ENCODE measurements around the gene SEMG2. TPM values are rescaled to one million over a fixed set of nuclear protein-coding genes. Genes with fewer than 3 reads are reported as not detected.

Gene SEMG2
- polyA plus RNA-seq, 1 of the 3 experiments (the other 2 are of a cell fraction): not detected

DNA sequence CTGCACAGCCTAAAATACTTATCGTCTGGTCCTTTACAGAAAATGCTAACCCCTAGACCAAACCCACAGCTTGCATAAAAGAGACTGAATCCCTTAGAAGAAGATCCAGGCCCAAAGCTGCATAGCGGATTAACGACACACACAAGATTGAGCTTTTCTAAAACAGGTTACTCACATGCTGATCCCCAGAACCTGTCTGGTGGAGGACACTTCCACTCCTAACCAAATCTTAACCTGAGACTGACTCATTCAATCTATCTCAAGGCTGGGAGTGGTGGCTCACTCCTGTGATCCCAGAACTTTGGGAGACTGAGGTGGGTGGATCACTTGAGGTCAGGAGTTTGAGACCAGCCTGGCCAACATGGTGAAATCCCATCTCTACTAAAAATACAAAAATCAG lies 36.0 kb downstream of the SEMG2 start:
- no peaks in the 10 kb centered on the region for H4K20me1 ChIP-seq (ENCODE audit: insufficient read depth)
- WGBS (ENCODE audit: low lambda C conversion rate): 57% methylated on average over 3 of the region's 3 CpGs
- H3K27me3 ChIP-seq (ENCODE audit: insufficient read depth): peaks cover 50% of the 10 kb centered on the region
- no peaks in the 10 kb centered on the region for H3K79me2 ChIP-seq (ENCODE audit: insufficient read depth)
- ChIA-PET POLR2A (no interaction called here), CTCF (interaction anchor here (1.3 to 1.4 kb wide), 2 partner anchors 34 to 36 kb away, joined by 3 to 5 read pairs; no protein-coding TSS in a partner anchor)
- no peak overlapping the region for H2AFZ ChIP-seq (ENCODE audit: low read depth)
- no peaks in the 10 kb centered on the region for H3K9me3 ChIP-seq
- H3K27ac ChIP-seq (ENCODE audit: low read depth in 2 of 2, low read length in 1 of 2): no peak overlapping the region
- H3K4me1 ChIP-seq (ENCODE audit: control insufficient read depth in 1 of 2, insufficient read depth in 2 of 2, low read depth in 1 of 2, low read length in 1 of 2): no peaks in the 10 kb centered on the region
- no peaks in the 10 kb centered on the region for H3K36me3 ChIP-seq (replicated peaks in 1 of 2; ENCODE audit: control insufficient read depth in 1 of 2, insufficient read depth in 2 of 2, low read length in 1 of 2)
- H3K4me2 ChIP-seq: no peak overlapping the region
- no peak overlapping the region for H3K4me3 ChIP-seq (ENCODE audit: low read depth in 2 of 2, low read length in 1 of 2)
- TF ChIP-seq JUND (IDR thresholded peaks at IDR 0.05) (no peak), YY1 (IDR thresholded peaks at IDR 0.05; ENCODE audit: low read depth) (no peak)
- TF ChIP-seq, protein P1, sequence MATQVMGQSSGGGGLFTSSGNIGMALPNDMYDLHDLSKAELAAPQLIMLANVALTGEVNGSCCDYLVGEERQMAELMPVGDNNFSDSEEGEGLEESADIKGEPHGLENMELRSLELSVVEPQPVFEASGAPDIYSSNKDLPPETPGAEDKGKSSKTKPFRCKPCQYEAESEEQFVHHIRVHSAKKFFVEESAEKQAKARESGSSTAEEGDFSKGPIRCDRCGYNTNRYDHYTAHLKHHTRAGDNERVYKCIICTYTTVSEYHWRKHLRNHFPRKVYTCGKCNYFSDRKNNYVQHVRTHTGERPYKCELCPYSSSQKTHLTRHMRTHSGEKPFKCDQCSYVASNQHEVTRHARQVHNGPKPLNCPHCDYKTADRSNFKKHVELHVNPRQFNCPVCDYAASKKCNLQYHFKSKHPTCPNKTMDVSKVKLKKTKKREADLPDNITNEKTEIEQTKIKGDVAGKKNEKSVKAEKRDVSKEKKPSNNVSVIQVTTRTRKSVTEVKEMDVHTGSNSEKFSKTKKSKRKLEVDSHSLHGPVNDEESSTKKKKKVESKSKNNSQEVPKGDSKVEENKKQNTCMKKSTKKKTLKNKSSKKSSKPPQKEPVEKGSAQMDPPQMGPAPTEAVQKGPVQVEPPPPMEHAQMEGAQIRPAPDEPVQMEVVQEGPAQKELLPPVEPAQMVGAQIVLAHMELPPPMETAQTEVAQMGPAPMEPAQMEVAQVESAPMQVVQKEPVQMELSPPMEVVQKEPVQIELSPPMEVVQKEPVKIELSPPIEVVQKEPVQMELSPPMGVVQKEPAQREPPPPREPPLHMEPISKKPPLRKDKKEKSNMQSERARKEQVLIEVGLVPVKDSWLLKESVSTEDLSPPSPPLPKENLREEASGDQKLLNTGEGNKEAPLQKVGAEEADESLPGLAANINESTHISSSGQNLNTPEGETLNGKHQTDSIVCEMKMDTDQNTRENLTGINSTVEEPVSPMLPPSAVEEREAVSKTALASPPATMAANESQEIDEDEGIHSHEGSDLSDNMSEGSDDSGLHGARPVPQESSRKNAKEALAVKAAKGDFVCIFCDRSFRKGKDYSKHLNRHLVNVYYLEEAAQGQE (IDR thresholded peaks at IDR 0.05; ENCODE audit: low read depth, low read length): no peak
- TF ChIP-seq, protein P2, sequence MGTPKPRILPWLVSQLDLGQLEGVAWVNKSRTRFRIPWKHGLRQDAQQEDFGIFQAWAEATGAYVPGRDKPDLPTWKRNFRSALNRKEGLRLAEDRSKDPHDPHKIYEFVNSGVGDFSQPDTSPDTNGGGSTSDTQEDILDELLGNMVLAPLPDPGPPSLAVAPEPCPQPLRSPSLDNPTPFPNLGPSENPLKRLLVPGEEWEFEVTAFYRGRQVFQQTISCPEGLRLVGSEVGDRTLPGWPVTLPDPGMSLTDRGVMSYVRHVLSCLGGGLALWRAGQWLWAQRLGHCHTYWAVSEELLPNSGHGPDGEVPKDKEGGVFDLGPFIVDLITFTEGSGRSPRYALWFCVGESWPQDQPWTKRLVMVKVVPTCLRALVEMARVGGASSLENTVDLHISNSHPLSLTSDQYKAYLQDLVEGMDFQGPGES (IDR thresholded peaks at IDR 0.05; ENCODE audit: low read depth, low read length): no peak
- no peak for DNase-seq
- no peaks in the 10 kb centered on the region for H3F3A ChIP-seq (replicated peaks; ENCODE audit: insufficient read depth)
- H3K9me2 ChIP-seq: no peaks in the 10 kb centered on the region
- H3K9ac ChIP-seq: no peak overlapping the region

DNA sequence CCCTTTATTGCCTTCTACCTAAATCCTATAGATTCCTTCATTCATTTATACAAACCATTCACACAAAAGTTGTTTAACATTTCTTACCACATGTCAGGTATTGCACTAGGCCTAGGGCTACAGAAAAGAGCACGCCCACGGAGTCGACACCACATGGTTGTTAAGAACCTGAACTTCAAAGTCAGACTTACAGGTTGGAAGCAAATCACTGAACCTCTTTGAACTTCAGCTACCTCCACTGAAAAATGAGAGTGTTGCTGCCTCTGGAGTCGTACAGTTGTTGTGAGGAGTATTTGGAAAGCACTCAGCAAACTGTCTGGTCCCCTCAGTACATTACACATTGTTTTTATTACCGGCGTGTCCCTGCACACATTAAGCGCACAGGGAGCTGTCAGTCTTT lies 36.5 kb downstream of the SEMG2 start:
- Histone ChIP-seq H3F3A (replicated peaks; ENCODE audit: insufficient read depth) (no peaks in the 10 kb centered on the region), H3K9me3 (no peaks in the 10 kb centered on the region), H3K4me1 (ENCODE audit: control insufficient read depth in 1 of 2, insufficient read depth in 2 of 2, low read depth in 1 of 2, low read length in 1 of 2) (no peaks in the 10 kb centered on the region), H3K4me3 (ENCODE audit: low read depth in 2 of 2, low read length in 1 of 2) (no peak overlapping the region), H3K79me2 (ENCODE audit: insufficient read depth) (no peaks in the 10 kb centered on the region), H3K4me2 (no peak overlapping the region), H2AFZ (ENCODE audit: low read depth) (no peak overlapping the region), H3K9ac (no peak overlapping the region), H3K27me3 (ENCODE audit: insufficient read depth) (peaks cover 45% of the 10 kb centered on the region), H3K27ac (ENCODE audit: low read depth in 2 of 2, low read length in 1 of 2) (no peak overlapping the region), H3K9me2 (no peaks in the 10 kb centered on the region), H3K36me3 (replicated peaks in 1 of 2; ENCODE audit: control insufficient read depth in 1 of 2, insufficient read depth in 2 of 2, low read length in 1 of 2) (no peaks in the 10 kb centered on the region), H4K20me1 (ENCODE audit: insufficient read depth) (no peaks in the 10 kb centered on the region)
- DNase-seq: no peak
- ChIA-PET CTCF (interaction anchor here (1.3 to 1.4 kb wide), 2 partner anchors 33 to 36 kb away, joined by 3 to 5 read pairs; no protein-coding TSS in a partner anchor), POLR2A (no interaction called here)
- 14% methylated on average over 7 of the region's 7 CpGs for WGBS (ENCODE audit: low lambda C conversion rate)
- TF ChIP-seq RCOR1 (IDR thresholded peaks at IDR 0.05; ENCODE audit: low read length) (no peak), MEF2A (IDR thresholded peaks at IDR 0.05; ENCODE audit: borderline replicate concordance, low read depth) (no peak), FOXJ3 (CRISPR knock-in tag; IDR thresholded peaks at IDR 0.05) (no peak), RAD21 (IDR thresholded peaks at IDR 0.05; ENCODE audit: low read length) (no peak), RXRA (IDR thresholded peaks at IDR 0.05; ENCODE audit: borderline replicate concordance, low read depth) (no peak), TAF1 (IDR thresholded peaks at IDR 0.05; ENCODE audit: borderline replicate concordance, low read depth, low read length) (no peak), FOXM1 (IDR thresholded peaks at IDR 0.05; ENCODE audit: low read depth) (no peak), JUND (IDR thresholded peaks at IDR 0.05) (no peak), NFIC (IDR thresholded peaks at IDR 0.05; ENCODE audit: borderline replicate concordance) (no peak), EZH2phosphoT487 (IDR thresholded peaks at IDR 0.05; ENCODE audit: borderline replicate concordance, low read depth) (no peak), ELF1 (IDR thresholded peaks at IDR 0.05) (no peak), GABPA (IDR thresholded peaks at IDR 0.05; ENCODE audit: low read depth) (no peak), SMC3 (IDR thresholded peaks at IDR 0.05; ENCODE audit: low read depth, low read length) (no peak)
- TF ChIP-seq, protein P1 (IDR thresholded peaks at IDR 0.05; ENCODE audit: low read depth, low read length): no peak
- TF ChIP-seq, protein P3, sequence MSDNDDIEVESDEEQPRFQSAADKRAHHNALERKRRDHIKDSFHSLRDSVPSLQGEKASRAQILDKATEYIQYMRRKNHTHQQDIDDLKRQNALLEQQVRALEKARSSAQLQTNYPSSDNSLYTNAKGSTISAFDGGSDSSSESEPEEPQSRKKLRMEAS (IDR thresholded peaks at IDR 0.05; ENCODE audit: low read depth): no peak
- TF ChIP-seq, protein P4, sequence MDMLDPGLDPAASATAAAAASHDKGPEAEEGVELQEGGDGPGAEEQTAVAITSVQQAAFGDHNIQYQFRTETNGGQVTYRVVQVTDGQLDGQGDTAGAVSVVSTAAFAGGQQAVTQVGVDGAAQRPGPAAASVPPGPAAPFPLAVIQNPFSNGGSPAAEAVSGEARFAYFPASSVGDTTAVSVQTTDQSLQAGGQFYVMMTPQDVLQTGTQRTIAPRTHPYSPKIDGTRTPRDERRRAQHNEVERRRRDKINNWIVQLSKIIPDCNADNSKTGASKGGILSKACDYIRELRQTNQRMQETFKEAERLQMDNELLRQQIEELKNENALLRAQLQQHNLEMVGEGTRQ (IDR thresholded peaks at IDR 0.05; ENCODE audit: borderline replicate concordance, low read depth, low read length): no peak
